HCT116 (cell line): ENCODE results near the gene TPM2.

Experiments used
- EGR1 ChIP-seq: IDR thresholded peaks from 2 replicates; pipeline ENCODE4 v1.6.1; 2012; ENCODE audit warnings: low read depth
- EZH2 ChIP-seq: fragments of 200-600 bp; sonication (generic); IDR thresholded peaks from 2 replicates; pipeline ENCODE4 v1.6.1; 2017; ENCODE audit warnings: antibody characterized with exemption, mixed run types
- EZH2phosphoT487 ChIP-seq: fragments of 200-600 bp; IDR thresholded peaks from 2 replicates; pipeline ENCODE4 v1.6.1; 2018; ENCODE audit warnings: antibody characterized with exemption, borderline replicate concordance
- FOSL1 ChIP-seq: IDR thresholded peaks from 2 replicates; pipeline ENCODE4 v1.6.1; 2012; ENCODE audit warnings: low read depth
- MAX ChIP-seq: IDR thresholded peaks from 2 replicates; pipeline ENCODE4 v1.6.1; 2012
- POLR2A ChIP-seq: IDR thresholded peaks from 2 replicates; pipeline ENCODE4 v1.7.0; 2011; ENCODE audit warnings: borderline replicate concordance; ENCODE audit not compliant: insufficient read depth, insufficient read length; ENCODE audit errors: extremely low read depth
- POLR2AphosphoS5 ChIP-seq: IDR thresholded peaks from 2 replicates; pipeline ENCODE4 v1.6.1; 2011; ENCODE audit warnings: mild to moderate bottlenecking, low read depth, low read length, moderate library complexity
- YY1 ChIP-seq: IDR thresholded peaks from 2 replicates; pipeline ENCODE4 v1.6.1; 2011; ENCODE audit warnings: low read length, low read depth, moderate library complexity, mild to moderate bottlenecking; ENCODE audit not compliant: insufficient replicate concordance; ENCODE audit errors: extremely low read depth
- ZBTB33 ChIP-seq: IDR thresholded peaks from 2 replicates; pipeline ENCODE4 v1.6.1; 2011; ENCODE audit warnings: mild to moderate bottlenecking, low read length, moderate library complexity; ENCODE audit not compliant: insufficient replicate concordance; ENCODE audit errors: extremely low read depth
- ZNF274 ChIP-seq: fragments of 200-500 bp; sonication (Bioruptor generic); IDR thresholded peaks from 2 replicates; pipeline ENCODE4 v1.6.1; 2014; ENCODE audit warnings: mild to moderate bottlenecking, low read depth, low read length, inconsistent platforms
- TF ChIP-seq, protein P1 (sequence below), 3 experiments: fragments of 200-600 bp in 1 of 3; sonication (generic) in 1 of 3; IDR thresholded peaks in 2 of 3; conservative IDR thresholded peaks in 1 of 3; 2 replicates each; pipeline ENCODE4 v1.5.1; 2012 to 2017; ENCODE audit warnings: low read depth in 2 of 3, low read length in 2 of 3, antibody characterized with exemption in 1 of 3, borderline replicate concordance in 1 of 3, control low read depth in 1 of 3, mild to moderate bottlenecking in 1 of 3, mixed read lengths in 1 of 3, mixed run types in 1 of 3, moderate library complexity in 1 of 3; ENCODE audit not compliant: insufficient read depth in 1 of 3
- TF ChIP-seq, protein P2 (sequence below): IDR thresholded peaks from 2 replicates; pipeline ENCODE4 v1.6.1; 2012; ENCODE audit warnings: low read depth

DNA sequence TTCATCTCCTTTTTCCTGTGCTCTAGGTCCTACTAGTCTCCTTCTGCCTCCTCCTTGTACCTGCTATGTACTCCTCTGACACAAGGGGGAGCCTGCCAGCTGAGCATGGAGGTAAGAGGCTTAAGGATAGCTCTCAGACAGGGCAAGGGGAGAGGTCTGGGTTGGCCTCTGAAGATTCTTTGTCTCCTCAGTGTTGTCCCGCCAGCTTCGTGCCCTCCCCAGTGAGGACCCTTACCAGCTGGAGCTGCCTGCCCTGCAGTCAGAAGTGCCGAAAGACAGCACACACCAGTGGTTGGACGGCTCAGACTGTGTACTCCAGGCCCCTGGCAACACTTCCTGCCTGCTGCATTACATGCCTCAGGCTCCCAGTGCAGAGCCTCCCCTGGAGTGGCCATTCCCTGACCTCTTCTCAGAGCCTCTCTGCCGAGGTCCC, 46.5 kb upstream of the TPM2 start:
- TF ChIP-seq, protein P1, sequence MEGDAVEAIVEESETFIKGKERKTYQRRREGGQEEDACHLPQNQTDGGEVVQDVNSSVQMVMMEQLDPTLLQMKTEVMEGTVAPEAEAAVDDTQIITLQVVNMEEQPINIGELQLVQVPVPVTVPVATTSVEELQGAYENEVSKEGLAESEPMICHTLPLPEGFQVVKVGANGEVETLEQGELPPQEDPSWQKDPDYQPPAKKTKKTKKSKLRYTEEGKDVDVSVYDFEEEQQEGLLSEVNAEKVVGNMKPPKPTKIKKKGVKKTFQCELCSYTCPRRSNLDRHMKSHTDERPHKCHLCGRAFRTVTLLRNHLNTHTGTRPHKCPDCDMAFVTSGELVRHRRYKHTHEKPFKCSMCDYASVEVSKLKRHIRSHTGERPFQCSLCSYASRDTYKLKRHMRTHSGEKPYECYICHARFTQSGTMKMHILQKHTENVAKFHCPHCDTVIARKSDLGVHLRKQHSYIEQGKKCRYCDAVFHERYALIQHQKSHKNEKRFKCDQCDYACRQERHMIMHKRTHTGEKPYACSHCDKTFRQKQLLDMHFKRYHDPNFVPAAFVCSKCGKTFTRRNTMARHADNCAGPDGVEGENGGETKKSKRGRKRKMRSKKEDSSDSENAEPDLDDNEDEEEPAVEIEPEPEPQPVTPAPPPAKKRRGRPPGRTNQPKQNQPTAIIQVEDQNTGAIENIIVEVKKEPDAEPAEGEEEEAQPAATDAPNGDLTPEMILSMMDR (IDR thresholded peaks at IDR 0.05 in 2 of 3, conservative IDR thresholded peaks at IDR 0.05 in 1 of 3; ENCODE audit: borderline replicate concordance in 1 of 3, insufficient read depth in 1 of 3, low read depth in 2 of 3, low read length in 2 of 3): peak in 2 of 3 experiments; percentile 84 to 93; a peak in 4 of 6 replicates
- no peak for TF ChIP-seq POLR2AphosphoS5
- TF ChIP-seq FOSL1: no peak
- TF ChIP-seq, protein P2, sequence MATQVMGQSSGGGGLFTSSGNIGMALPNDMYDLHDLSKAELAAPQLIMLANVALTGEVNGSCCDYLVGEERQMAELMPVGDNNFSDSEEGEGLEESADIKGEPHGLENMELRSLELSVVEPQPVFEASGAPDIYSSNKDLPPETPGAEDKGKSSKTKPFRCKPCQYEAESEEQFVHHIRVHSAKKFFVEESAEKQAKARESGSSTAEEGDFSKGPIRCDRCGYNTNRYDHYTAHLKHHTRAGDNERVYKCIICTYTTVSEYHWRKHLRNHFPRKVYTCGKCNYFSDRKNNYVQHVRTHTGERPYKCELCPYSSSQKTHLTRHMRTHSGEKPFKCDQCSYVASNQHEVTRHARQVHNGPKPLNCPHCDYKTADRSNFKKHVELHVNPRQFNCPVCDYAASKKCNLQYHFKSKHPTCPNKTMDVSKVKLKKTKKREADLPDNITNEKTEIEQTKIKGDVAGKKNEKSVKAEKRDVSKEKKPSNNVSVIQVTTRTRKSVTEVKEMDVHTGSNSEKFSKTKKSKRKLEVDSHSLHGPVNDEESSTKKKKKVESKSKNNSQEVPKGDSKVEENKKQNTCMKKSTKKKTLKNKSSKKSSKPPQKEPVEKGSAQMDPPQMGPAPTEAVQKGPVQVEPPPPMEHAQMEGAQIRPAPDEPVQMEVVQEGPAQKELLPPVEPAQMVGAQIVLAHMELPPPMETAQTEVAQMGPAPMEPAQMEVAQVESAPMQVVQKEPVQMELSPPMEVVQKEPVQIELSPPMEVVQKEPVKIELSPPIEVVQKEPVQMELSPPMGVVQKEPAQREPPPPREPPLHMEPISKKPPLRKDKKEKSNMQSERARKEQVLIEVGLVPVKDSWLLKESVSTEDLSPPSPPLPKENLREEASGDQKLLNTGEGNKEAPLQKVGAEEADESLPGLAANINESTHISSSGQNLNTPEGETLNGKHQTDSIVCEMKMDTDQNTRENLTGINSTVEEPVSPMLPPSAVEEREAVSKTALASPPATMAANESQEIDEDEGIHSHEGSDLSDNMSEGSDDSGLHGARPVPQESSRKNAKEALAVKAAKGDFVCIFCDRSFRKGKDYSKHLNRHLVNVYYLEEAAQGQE: no peak
- no peak for TF ChIP-seq EZH2phosphoT487
- TF ChIP-seq MAX: no peak
- no peak for TF ChIP-seq EGR1
- TF ChIP-seq POLR2A: no peak
- no peak for TF ChIP-seq YY1
- no peak for TF ChIP-seq EZH2
- no peak for TF ChIP-seq ZNF274
- no peak for TF ChIP-seq ZBTB33
